Panc1 (cell line): Measurements from ENCODE around the gene CYP11A1. TPM values are rescaled to one million over a fixed set of nuclear protein-coding genes. Genes with fewer than 3 reads are reported as not detected.

Source experiments
- ATAC-seq: fragments of 200-7000 bp; cut with Tn5 transposase; 2 replicates; pipeline ENCODE4 v1.9.1; 2020; ENCODE audit warnings: mild to moderate bottlenecking, moderate library complexity
- BruUV-seq: library from RNA; stranded (reverse); fragments of 400-500 nt; replicated peaks from 2 replicates; lab custom pipeline; 2021; lab: Mats Ljungman, UMichigan
- CTCF ChIA-PET: fragments of 300-600 bp; sonication (Branson Sonifier 250); formaldehyde crosslinking; loops from one replicate; lab custom pipeline; 2022; ENCODE audit warnings: antibody characterized with exemption; lab: Charles Lee
- POLR2A ChIA-PET: fragments of 300-600 bp; sonication (Branson Sonifier 250); formaldehyde crosslinking; loops from one replicate; lab custom pipeline; 2022; ENCODE audit warnings: antibody characterized with exemption; lab: Charles Lee
- DNase-seq: peaks from one replicate; pipeline ENCODE4 v3.0.0-alpha.2; 2010; ENCODE audit warnings: low read depth, low spot score
- H3K27ac ChIP-seq: 2 replicates; pipeline ENCODE4 v1.5.1; 2011; ENCODE audit warnings: mild to moderate bottlenecking, low read length, inconsistent platforms
- H3K27me3 ChIP-seq: fragments of 200-500 bp; sonication (Bioruptor generic); 2 replicates; pipeline ENCODE4 v1.6.0; 2014; ENCODE audit warnings: low read length, inconsistent platforms; ENCODE audit not compliant: control insufficient read depth, insufficient read depth
- H3K36me3 ChIP-seq: fragments of 200-500 bp; sonication (Bioruptor generic); 2 replicates; pipeline ENCODE4 v1.5.1; 2014; ENCODE audit warnings: inconsistent platforms, mild to moderate bottlenecking, low read length, moderate library complexity; ENCODE audit not compliant: control insufficient read depth, insufficient read depth
- H3K4me1 ChIP-seq: 2 replicates; pipeline ENCODE4 v1.5.1; 2011; ENCODE audit warnings: inconsistent platforms, mild to moderate bottlenecking, low read length, moderate library complexity; ENCODE audit not compliant: control insufficient read depth, insufficient read depth
- H3K4me3 ChIP-seq, 2 experiments: 2 replicates each; pipeline ENCODE4 v1.5.1; 2011 to 2012; ENCODE audit warnings: low read depth in 2 of 2, low read length in 2 of 2, mild to moderate bottlenecking in 2 of 2, inconsistent platforms in 1 of 2, moderate library complexity in 1 of 2
- H3K9me3 ChIP-seq: fragments of 200-500 bp; sonication (Bioruptor generic); 2 replicates; pipeline ENCODE4 v1.5.1; 2014; ENCODE audit warnings: low read depth, mild to moderate bottlenecking, inconsistent platforms, low read length, moderate library complexity; ENCODE audit not compliant: control insufficient read depth, insufficient read depth
- CTCF ChIP-seq: fragments of 450-650 bp; IDR thresholded peaks from 2 replicates; pipeline ENCODE4 v1.5.1; 2017; ENCODE audit warnings: mild to moderate bottlenecking
- POLR2AphosphoS5 ChIP-seq: IDR thresholded peaks from 2 replicates; pipeline ENCODE4 v1.6.1; 2012; ENCODE audit warnings: mild to moderate bottlenecking, low read depth, low read length, moderate library complexity
- SIN3A ChIP-seq: IDR thresholded peaks from 2 replicates; pipeline ENCODE4 v1.6.1; 2012; ENCODE audit warnings: low read depth, mild to moderate bottlenecking, low read length, moderate library complexity, borderline replicate concordance; ENCODE audit not compliant: insufficient read depth
- TCF7L2 ChIP-seq: IDR thresholded peaks from 2 replicates; pipeline ENCODE4 v1.6.1; 2011; ENCODE audit warnings: mild to moderate bottlenecking, low read depth, low read length, inconsistent platforms
- in situ Hi-C: cut with HindIII; loops from 2 replicates; pipeline ENCODE4 v1.10.0; 2016; ENCODE audit warnings: low sequenced_read_pairs, low pct_unique_long_range_greater_than_20kb
- intact Hi-C: fragments of 100-400 bp; cut with micrococcal nuclease; formaldehyde crosslinking; loops from one replicate; pipeline ENCODE4 v1.10.0; 2022; ENCODE audit not compliant: unreplicated experiment
- total RNA-seq: library from RNA; stranded (reverse); gene quantifications from one replicate; pipeline ENCODE4 v1.2.1, GENCODE V29; 2021; ENCODE audit not compliant: unreplicated experiment
- TF ChIP-seq, protein P1 (sequence below), 2 experiments: IDR thresholded peaks; 2 replicates each; pipeline ENCODE4 v1.6.1; 2011 to 2012; ENCODE audit warnings: low read depth in 2 of 2, control low read depth in 1 of 2, low read length in 1 of 2, mild to moderate bottlenecking in 1 of 2, moderate library complexity in 1 of 2; ENCODE audit not compliant: insufficient read depth in 1 of 2

Gene CYP11A1
- total RNA-seq, 1 experiment from 2014 or later: 0.57 TPM

- no TSS peak for BruUV-seq
- no peak overlapping the region for H3K27ac ChIP-seq
- H3K9me3 ChIP-seq: no peaks in the 10 kb centered on the region
- peaks cover 15% of the 10 kb centered on the region for H3K4me1 ChIP-seq
- POLR2A ChIA-PET: no interaction called here
- no peaks in the 10 kb centered on the region for H3K36me3 ChIP-seq
- ATAC-seq (no peak), DNase-seq (no peak)
- H3K27me3 ChIP-seq: no peaks in the 10 kb centered on the region
- no peak overlapping the region for H3K4me3 ChIP-seq
- intact Hi-C loops (no loop called here), in situ Hi-C loops (no loop called here)
- CTCF ChIA-PET: interaction anchor here (0.5 to 0.6 kb wide), 2 partner anchors 17 to 69 kb away, joined by 6 to 8 read pairs; no protein-coding TSS in a partner anchor
- TF ChIP-seq POLR2AphosphoS5: no peak
- TF ChIP-seq TCF7L2: no peak
- no peak for TF ChIP-seq CTCF
- no peak for TF ChIP-seq SIN3A
- TF ChIP-seq, protein P1, sequence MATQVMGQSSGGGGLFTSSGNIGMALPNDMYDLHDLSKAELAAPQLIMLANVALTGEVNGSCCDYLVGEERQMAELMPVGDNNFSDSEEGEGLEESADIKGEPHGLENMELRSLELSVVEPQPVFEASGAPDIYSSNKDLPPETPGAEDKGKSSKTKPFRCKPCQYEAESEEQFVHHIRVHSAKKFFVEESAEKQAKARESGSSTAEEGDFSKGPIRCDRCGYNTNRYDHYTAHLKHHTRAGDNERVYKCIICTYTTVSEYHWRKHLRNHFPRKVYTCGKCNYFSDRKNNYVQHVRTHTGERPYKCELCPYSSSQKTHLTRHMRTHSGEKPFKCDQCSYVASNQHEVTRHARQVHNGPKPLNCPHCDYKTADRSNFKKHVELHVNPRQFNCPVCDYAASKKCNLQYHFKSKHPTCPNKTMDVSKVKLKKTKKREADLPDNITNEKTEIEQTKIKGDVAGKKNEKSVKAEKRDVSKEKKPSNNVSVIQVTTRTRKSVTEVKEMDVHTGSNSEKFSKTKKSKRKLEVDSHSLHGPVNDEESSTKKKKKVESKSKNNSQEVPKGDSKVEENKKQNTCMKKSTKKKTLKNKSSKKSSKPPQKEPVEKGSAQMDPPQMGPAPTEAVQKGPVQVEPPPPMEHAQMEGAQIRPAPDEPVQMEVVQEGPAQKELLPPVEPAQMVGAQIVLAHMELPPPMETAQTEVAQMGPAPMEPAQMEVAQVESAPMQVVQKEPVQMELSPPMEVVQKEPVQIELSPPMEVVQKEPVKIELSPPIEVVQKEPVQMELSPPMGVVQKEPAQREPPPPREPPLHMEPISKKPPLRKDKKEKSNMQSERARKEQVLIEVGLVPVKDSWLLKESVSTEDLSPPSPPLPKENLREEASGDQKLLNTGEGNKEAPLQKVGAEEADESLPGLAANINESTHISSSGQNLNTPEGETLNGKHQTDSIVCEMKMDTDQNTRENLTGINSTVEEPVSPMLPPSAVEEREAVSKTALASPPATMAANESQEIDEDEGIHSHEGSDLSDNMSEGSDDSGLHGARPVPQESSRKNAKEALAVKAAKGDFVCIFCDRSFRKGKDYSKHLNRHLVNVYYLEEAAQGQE (IDR thresholded peaks at IDR 0.05; ENCODE audit: insufficient read depth in 1 of 2, low read depth in 2 of 2, low read length in 1 of 2): no peak
Observed at GRCh38 chr15:74392451-74392830, 25.0 kb upstream of the CYP11A1 start.

DNA sequence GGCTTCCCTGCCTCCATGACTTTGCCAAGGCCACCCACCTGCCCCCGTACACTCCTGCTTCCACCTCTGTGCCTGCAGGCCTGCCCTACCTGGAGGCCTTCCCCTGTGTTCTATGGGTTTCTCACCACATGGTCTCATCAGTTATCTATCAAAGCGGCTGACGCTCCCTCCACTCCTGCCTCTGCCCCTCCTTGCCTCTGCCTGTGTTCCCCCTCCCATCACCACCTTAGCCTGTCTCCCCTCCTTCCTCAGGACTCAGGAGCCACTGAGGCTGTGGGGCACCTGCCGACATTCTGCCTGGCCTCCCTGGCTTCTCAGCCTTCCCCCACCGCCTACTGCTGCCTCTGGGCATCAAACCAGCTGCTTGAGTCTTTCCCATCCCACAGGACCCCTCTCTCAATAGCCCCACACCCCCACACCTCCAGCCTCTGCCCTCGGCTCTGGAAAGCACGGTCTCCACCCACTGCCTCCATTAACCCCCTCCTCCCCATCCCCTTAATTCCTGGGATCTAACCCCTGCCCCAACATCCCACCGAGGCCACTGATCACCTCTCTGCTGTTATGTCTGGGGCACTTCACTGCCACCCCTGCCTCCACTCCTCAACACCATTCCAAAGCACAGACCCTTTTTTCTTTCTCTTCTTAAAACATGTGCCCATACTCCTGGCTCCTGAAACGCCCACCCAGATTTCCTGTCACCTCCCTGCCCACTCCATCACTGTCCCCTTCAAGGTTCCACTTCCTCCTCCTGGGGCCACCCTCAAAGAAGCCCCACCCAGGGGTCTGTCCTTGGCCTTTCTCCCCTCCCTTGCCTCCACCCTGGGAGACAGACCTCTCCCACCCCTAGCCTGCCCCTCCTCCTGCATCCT, 24.4 kb upstream of the CYP11A1 start:
- no peaks in the 10 kb centered on the region for H3K27me3 ChIP-seq
- ChIA-PET CTCF (interaction anchor here (0.6 kb wide), 1 partner anchor 18 kb away, joined by 8 read pairs; no protein-coding TSS in a partner anchor), POLR2A (no interaction called here)
- H3K36me3 ChIP-seq: no peaks in the 10 kb centered on the region
- no peak for ATAC-seq
- no peaks in the 10 kb centered on the region for H3K9me3 ChIP-seq
- H3K4me1 ChIP-seq: peaks cover 17% of the 10 kb centered on the region
- H3K4me3 ChIP-seq: no peak overlapping the region
- no peak overlapping the region for H3K27ac ChIP-seq
- TF ChIP-seq, protein P1 (IDR thresholded peaks at IDR 0.05; ENCODE audit: insufficient read depth in 1 of 2, low read depth in 2 of 2, low read length in 1 of 2): no peak
- TF ChIP-seq POLR2AphosphoS5: no peak
- TF ChIP-seq CTCF: no peak
- TF ChIP-seq SIN3A: no peak
- no peak for TF ChIP-seq TCF7L2
- intact Hi-C loops (no loop called here), in situ Hi-C loops (no loop called here)
- no peak for DNase-seq
- BruUV-seq: no TSS peak
